HepG2 (cell line): ENCODE data around the gene CHIC2. TPM values are rescaled to one million over a fixed set of nuclear protein-coding genes. Genes with fewer than 3 reads are reported as not detected.

Source experiments
- CREB3 ChIP-seq: sonication (generic); formaldehyde crosslinking; IDR thresholded peaks from 2 replicates; pipeline ENCODE4 v1.5.0; 2020; ENCODE audit warnings: missing genetic modification reagents
- DR1 ChIP-seq: sonication (generic); formaldehyde crosslinking; IDR thresholded peaks from 2 replicates; pipeline ENCODE4 v1.8.0; 2021; ENCODE audit warnings: mild to moderate bottlenecking, missing genetic modification reagents, inconsistent platforms
- ESRRA ChIP-seq: sonication (generic); formaldehyde crosslinking; IDR thresholded peaks from 2 replicates; pipeline ENCODE4 v1.5.1; 2020; ENCODE audit warnings: mild to moderate bottlenecking, low read depth, missing genetic modification reagents
- FOSL1 ChIP-seq: sonication (generic); formaldehyde crosslinking; IDR thresholded peaks from 2 replicates; pipeline ENCODE4 v1.9.0; 2021; ENCODE audit warnings: missing genetic modification reagents, borderline replicate concordance
- GTF3A ChIP-seq: sonication (generic); formaldehyde crosslinking; conservative IDR thresholded peaks from 2 replicates; pipeline ENCODE4 v1.4.0; 2020; ENCODE audit warnings: mild to moderate bottlenecking, missing genetic modification reagents
- MLLT10 ChIP-seq: sonication (generic); formaldehyde crosslinking; IDR thresholded peaks from 2 replicates; pipeline ENCODE4 v1.4.0; 2020; ENCODE audit warnings: missing genetic modification reagents
- NKX3-1 ChIP-seq: sonication (generic); formaldehyde crosslinking; IDR thresholded peaks from 2 replicates; pipeline ENCODE4 v1.5.0; 2020; ENCODE audit warnings: missing genetic modification reagents
- NR2F6 ChIP-seq, 2 experiments: IDR thresholded peaks; 2 replicates each; pipeline ENCODE4 v1.6.1; 2016; ENCODE audit warnings: antibody characterized with exemption in 1 of 2, mild to moderate bottlenecking in 1 of 2
- RBAK ChIP-seq: sonication (generic); formaldehyde crosslinking; IDR thresholded peaks from 2 replicates; pipeline ENCODE4 v1.5.1; 2020; ENCODE audit warnings: mild to moderate bottlenecking, missing genetic modification reagents
- RFX1 ChIP-seq: fragments of 450-650 bp; IDR thresholded peaks from 2 replicates; pipeline ENCODE4 v1.6.1; 2017
- SMAD9 ChIP-seq: sonication (generic); formaldehyde crosslinking; IDR thresholded peaks from 2 replicates; pipeline ENCODE4 v1.5.1; 2020; ENCODE audit warnings: mild to moderate bottlenecking, missing genetic modification reagents
- SP2 ChIP-seq: sonication (generic); formaldehyde crosslinking; IDR thresholded peaks from 2 replicates; pipeline ENCODE4 v1.5.1; 2020; ENCODE audit warnings: mild to moderate bottlenecking, missing genetic modification reagents
- U2AF2 ChIP-seq: fragments of 200-400 bp; formaldehyde crosslinking; IDR thresholded peaks from 2 replicates; pipeline ENCODE4 v1.6.1; 2017; ENCODE audit warnings: low read depth, mild to moderate bottlenecking, low read length
- ZBTB34 ChIP-seq: sonication (generic); formaldehyde crosslinking; IDR thresholded peaks from 2 replicates; pipeline ENCODE4 v1.8.0; 2022; ENCODE audit warnings: mild to moderate bottlenecking, missing genetic modification reagents
- ZIK1 ChIP-seq: sonication (generic); formaldehyde crosslinking; IDR thresholded peaks from 2 replicates; pipeline ENCODE4 v1.5.0; 2020; ENCODE audit warnings: mild to moderate bottlenecking, low read depth, missing genetic modification reagents, borderline replicate concordance
- ZNF280B ChIP-seq: sonication (generic); formaldehyde crosslinking; IDR thresholded peaks from 2 replicates; pipeline ENCODE4 v1.5.0; 2020; ENCODE audit warnings: missing genetic modification reagents, mild to moderate bottlenecking, borderline replicate concordance
- ZNF281 ChIP-seq: sonication (generic); formaldehyde crosslinking; IDR thresholded peaks from 2 replicates; pipeline ENCODE4 v1.4.0; 2020; ENCODE audit warnings: missing genetic modification reagents, borderline replicate concordance
- ZNF552 ChIP-seq: sonication (generic); formaldehyde crosslinking; IDR thresholded peaks from 2 replicates; pipeline ENCODE4 v1.9.0; 2022; ENCODE audit warnings: missing genetic modification reagents, mild to moderate bottlenecking, borderline replicate concordance
- ZNF569 ChIP-seq: sonication (generic); formaldehyde crosslinking; IDR thresholded peaks from 2 replicates; pipeline ENCODE4 v1.5.0; 2020; ENCODE audit warnings: mild to moderate bottlenecking, missing genetic modification reagents, moderate library complexity, borderline replicate concordance
- ZNF775 ChIP-seq: sonication (generic); formaldehyde crosslinking; IDR thresholded peaks from 2 replicates; pipeline ENCODE4 v1.4.0; 2020; ENCODE audit warnings: missing genetic modification reagents, mild to moderate bottlenecking, moderate library complexity, borderline replicate concordance
- polyA plus RNA-seq, 8 experiments: library from polyadenylated mRNA; depleted of rRNA in 3 of 8; stranded (reverse) in 7 of 8; unstranded in 1 of 8; fragments of >200 nt; fragmentation: Illumina TruSeq in 4 of 8; extraction: Trizol in 4 of 8; gene quantifications; 2 replicates each; pipeline versions ENCODE4 v1.2.1 to v1.2.3, GENCODE V29; 2011 to 2016; ENCODE audit warnings: low read depth in 4 of 8, missing spikeins in 1 of 8, mixed read lengths in 1 of 8; ENCODE audit not compliant: insufficient read depth in 1 of 8
- total RNA-seq, 5 experiments: library from RNA; depleted of rRNA; stranded (reverse); fragments of >200 nt; fragmentation: Illumina TruSeq; extraction: Trizol; gene quantifications; 2 replicates each; pipeline ENCODE4 v1.2.3, GENCODE V29; 2016; ENCODE audit warnings: low read depth in 1 of 5

CHIC2 gene
- total and polyA plus RNA-seq, 2 of the 13 experiments (the other 11 are each of a cell fraction or from before 2014, with no cell fraction given): 10.0 to 17.2 TPM

- no peak; the same call in 1 of the 2 replicates for TF ChIP-seq ZNF281 (CRISPR knock-in tag)
- no peak for TF ChIP-seq DR1 (CRISPR knock-in tag)
- no peak for TF ChIP-seq ZNF280B
- TF ChIP-seq ZNF552 (CRISPR knock-in tag): no peak
- TF ChIP-seq NR2F6 (IDR thresholded peaks at IDR 0.05): no peak
- peak; percentile 35; the same call in 1 of the 2 replicates for TF ChIP-seq NR2F6 (CRISPR knock-in tag; IDR thresholded peaks at IDR 0.05)
- no peak for TF ChIP-seq GTF3A (CRISPR knock-in tag)
- no peak for TF ChIP-seq RFX1
- TF ChIP-seq NKX3-1 (CRISPR knock-in tag): no peak
- TF ChIP-seq ZNF775 (CRISPR knock-in tag): no peak; the same call in 1 of the 2 replicates
- no peak for TF ChIP-seq SMAD9
- TF ChIP-seq FOSL1 (CRISPR knock-in tag): no peak
- TF ChIP-seq ZBTB34 (CRISPR knock-in tag): no peak
- TF ChIP-seq ESRRA (CRISPR knock-in tag): no peak; the same call in 1 of the 2 replicates
- 0 out of 2 replicates have a peak, but pooled peaks have one; percentile 11 for TF ChIP-seq RBAK (CRISPR knock-in tag)
- no peak for TF ChIP-seq MLLT10 (CRISPR knock-in tag)
- TF ChIP-seq CREB3 (CRISPR knock-in tag): no peak
- TF ChIP-seq U2AF2: no peak
- TF ChIP-seq ZNF569 (CRISPR knock-in tag): no peak
- 0 out of 2 replicates have a peak, but pooled peaks have one; percentile 44 for TF ChIP-seq ZIK1 (CRISPR knock-in tag)
- TF ChIP-seq SP2: no peak
These were observed 27.4 kb upstream of the CHIC2 start (continued) for GRCh38 chr4:54091637-54092404.
